Breast epithelium (tissue), 3 donors: ENCODE data around the gene ID3.

Source experiments
- POLR2A ChIP-seq: fragments of 450-650 bp; IDR thresholded peaks from one replicate; pipeline ENCODE4 v1.6.1; 2016; ENCODE audit warnings: antibody characterized with exemption, mild to moderate bottlenecking, moderate library complexity
- TF ChIP-seq, protein P1 (sequence below), 3 donors: fragments of 450-650 bp; IDR thresholded peaks; one replicate each; pipeline ENCODE4 v1.5.1; 2016 to 2017; ENCODE audit warnings: antibody characterized with exemption in 3 of 3, mild to moderate bottlenecking in 3 of 3, moderate library complexity in 3 of 3

DNA sequence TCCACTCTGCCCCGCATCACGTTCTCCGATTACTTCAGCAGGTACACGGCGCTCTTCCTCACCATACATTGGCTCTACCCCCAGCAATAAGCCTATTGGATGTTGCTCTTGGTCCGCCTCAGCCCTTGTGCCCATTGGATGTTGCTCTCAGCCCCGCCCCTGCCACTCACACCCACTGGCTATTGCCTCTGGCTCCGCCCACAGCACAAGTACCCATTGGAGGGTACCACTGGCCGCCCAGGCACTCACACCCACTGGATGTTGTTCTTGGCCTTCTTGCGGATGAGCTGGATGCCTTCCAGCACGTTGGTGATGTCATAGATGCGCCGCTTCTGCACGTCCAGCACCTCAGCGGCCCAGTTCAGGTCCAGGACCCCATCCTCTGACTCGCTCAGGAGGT is 37.7 kb downstream of the ID3 start:
- TF ChIP-seq, protein P1, sequence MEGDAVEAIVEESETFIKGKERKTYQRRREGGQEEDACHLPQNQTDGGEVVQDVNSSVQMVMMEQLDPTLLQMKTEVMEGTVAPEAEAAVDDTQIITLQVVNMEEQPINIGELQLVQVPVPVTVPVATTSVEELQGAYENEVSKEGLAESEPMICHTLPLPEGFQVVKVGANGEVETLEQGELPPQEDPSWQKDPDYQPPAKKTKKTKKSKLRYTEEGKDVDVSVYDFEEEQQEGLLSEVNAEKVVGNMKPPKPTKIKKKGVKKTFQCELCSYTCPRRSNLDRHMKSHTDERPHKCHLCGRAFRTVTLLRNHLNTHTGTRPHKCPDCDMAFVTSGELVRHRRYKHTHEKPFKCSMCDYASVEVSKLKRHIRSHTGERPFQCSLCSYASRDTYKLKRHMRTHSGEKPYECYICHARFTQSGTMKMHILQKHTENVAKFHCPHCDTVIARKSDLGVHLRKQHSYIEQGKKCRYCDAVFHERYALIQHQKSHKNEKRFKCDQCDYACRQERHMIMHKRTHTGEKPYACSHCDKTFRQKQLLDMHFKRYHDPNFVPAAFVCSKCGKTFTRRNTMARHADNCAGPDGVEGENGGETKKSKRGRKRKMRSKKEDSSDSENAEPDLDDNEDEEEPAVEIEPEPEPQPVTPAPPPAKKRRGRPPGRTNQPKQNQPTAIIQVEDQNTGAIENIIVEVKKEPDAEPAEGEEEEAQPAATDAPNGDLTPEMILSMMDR (IDR thresholded peaks at IDR 0.05) = no peak
- no peak for TF ChIP-seq POLR2A
